Central memory CD8-positive, alpha-beta T cell (primary cell): ENCODE measurements around the gene PTPN12.
"Not testable (repeated sequence)": the region's sequence is repeated elsewhere in the genome, so short reads cannot be mapped to it uniquely, and the experiment has no call there.

Experiments
- ATAC-seq: fragments of 150-1000 bp; cut with Tn5 transposase; replicated peaks from 2 replicates; pipeline ENCODE4 v1.10.0; 2022; ENCODE audit warnings: mild to moderate bottlenecking, moderate FRiP score, moderate number of reproducible peaks; ENCODE audit not compliant: poor library complexity, severe bottlenecking; ENCODE audit errors: extremely low read depth
- DNase-seq, 2 donors: peaks; one replicate each; pipeline ENCODE4 v3.0.0; 2021; ENCODE audit warnings: low spot score in 2 of 2
- H3K27ac Mint-ChIP-seq: one replicate; pipeline ENCODE4 v1.8.0; 2022; ENCODE audit warnings: low read depth, mild to moderate bottlenecking, moderate library complexity, mixed read lengths
- H3K27me3 Mint-ChIP-seq: one replicate; pipeline ENCODE4 v1.8.0; 2022; ENCODE audit warnings: mixed read lengths
- H3K36me3 Mint-ChIP-seq: one replicate; pipeline ENCODE4 v1.8.0; 2022; ENCODE audit warnings: mild to moderate bottlenecking, moderate library complexity, mixed read lengths; ENCODE audit not compliant: insufficient read depth
- H3K4me1 Mint-ChIP-seq: one replicate; pipeline ENCODE4 v1.8.0; 2022; ENCODE audit warnings: mixed read lengths
- H3K4me3 Mint-ChIP-seq: one replicate; pipeline ENCODE4 v1.8.0; 2022; ENCODE audit warnings: mild to moderate bottlenecking, moderate library complexity, mixed read lengths
- H3K9me3 Mint-ChIP-seq: one replicate; pipeline ENCODE4 v1.8.0; 2022; ENCODE audit warnings: mixed read lengths

Gene PTPN12

GRCh38 chr7:77627309-77627676, 90.2 kb downstream of the PTPN12 start:
- no peak for ATAC-seq
- H3K27ac Mint-ChIP-seq, result no peak overlapping the region
- H3K4me1 Mint-ChIP-seq, result no peaks in the 10 kb centered on the region
- no peaks in the 10 kb centered on the region for H3K9me3 Mint-ChIP-seq
- H3K4me3 Mint-ChIP-seq, result no peak overlapping the region
- DNase-seq, result no peak
- H3K36me3 Mint-ChIP-seq, result peaks cover 18% of the 10 kb centered on the region
- H3K27me3 Mint-ChIP-seq, result no peaks in the 10 kb centered on the region

- H3K4me3 Mint-ChIP-seq, result no peak overlapping the region
- no peak overlapping the region for H3K27ac Mint-ChIP-seq
- H3K4me1 Mint-ChIP-seq, result no peaks in the 10 kb centered on the region
- no peaks in the 10 kb centered on the region for H3K27me3 Mint-ChIP-seq
- DNase-seq, result no peak
- no peak for ATAC-seq
- H3K9me3 Mint-ChIP-seq, result no peaks in the 10 kb centered on the region
- H3K36me3 Mint-ChIP-seq, result peaks cover 19% of the 10 kb centered on the region
Observed at GRCh38 chr7:77629797-77630196, 92.7 kb downstream of the PTPN12 start.

GRCh38 chr7:77631820-77632219, 94.7 kb downstream of the PTPN12 start:
- Mint-ChIP-seq H3K27ac (no peak overlapping the region), H3K27me3 (no peaks in the 10 kb centered on the region), H3K4me1 (no peaks in the 10 kb centered on the region), H3K9me3 (no peaks in the 10 kb centered on the region), H3K36me3 (peaks cover 14% of the 10 kb centered on the region), H3K4me3 (no peak overlapping the region)
- ATAC-seq (no peak), DNase-seq (no peak)

GRCh38 chr7:77644774-77645173, 107.7 kb downstream of the PTPN12 start:
- DNase-seq, result no peak
- H3K4me1 Mint-ChIP-seq, result peaks cover 4% of the 10 kb centered on the region
- no peak for ATAC-seq
- H3K36me3 Mint-ChIP-seq, result peaks cover 14% of the 10 kb centered on the region
- H3K9me3 Mint-ChIP-seq, result no peaks in the 10 kb centered on the region
- H3K4me3 Mint-ChIP-seq, result no peak overlapping the region
- no peaks in the 10 kb centered on the region for H3K27me3 Mint-ChIP-seq
- H3K27ac Mint-ChIP-seq, result no peak overlapping the region

GRCh38 chr7:77648742-77649338, 111.7 kb downstream of the PTPN12 start:
- Mint-ChIP-seq H3K27me3 (no peaks in the 10 kb centered on the region), H3K27ac (no peak overlapping the region), H3K36me3 (peaks cover 6% of the 10 kb centered on the region), H3K4me1 (peaks cover 4% of the 10 kb centered on the region), H3K4me3 (no peak overlapping the region), H3K9me3 (no peaks in the 10 kb centered on the region)
- no peak for DNase-seq
- ATAC-seq, result no peak

- H3K36me3 Mint-ChIP-seq, result peaks cover 5% of the 10 kb centered on the region
- peaks cover 4% of the 10 kb centered on the region for H3K4me1 Mint-ChIP-seq
- no peak overlapping the region for H3K4me3 Mint-ChIP-seq
- H3K27ac Mint-ChIP-seq, result no peak overlapping the region
- ATAC-seq (no peak), DNase-seq (no peak)
- no peaks in the 10 kb centered on the region for H3K27me3 Mint-ChIP-seq
- no peaks in the 10 kb centered on the region for H3K9me3 Mint-ChIP-seq
Observed at GRCh38 chr7:77649716-77650349, 112.7 kb downstream of the PTPN12 start.

GRCh38 chr7:77651575-77652162, 114.6 kb downstream of the PTPN12 start:
- Mint-ChIP-seq H3K36me3 (peaks cover 2% of the 10 kb centered on the region), H3K4me3 (no peak overlapping the region), H3K9me3 (no peaks in the 10 kb centered on the region), H3K27me3 (no peaks in the 10 kb centered on the region), H3K4me1 (no peaks in the 10 kb centered on the region), H3K27ac (no peak overlapping the region)
- ATAC-seq (no peak), DNase-seq (no peak)

- not testable (repeated sequence) for H3K27me3 Mint-ChIP-seq, ATAC-seq, H3K9me3 Mint-ChIP-seq, H3K36me3 Mint-ChIP-seq, H3K27ac Mint-ChIP-seq, DNase-seq, H3K4me3 Mint-ChIP-seq, H3K4me1 Mint-ChIP-seq
Observed at GRCh38 chr7:77652826-77653225, 115.7 kb downstream of the PTPN12 start.

GRCh38 chr7:77653572-77653971, 116.5 kb downstream of the PTPN12 start:
- H3K27me3 Mint-ChIP-seq, result no peaks in the 10 kb centered on the region
- no peak for ATAC-seq
- no peak overlapping the region for H3K4me3 Mint-ChIP-seq
- H3K27ac Mint-ChIP-seq, result no peak overlapping the region
- no peaks in the 10 kb centered on the region for H3K9me3 Mint-ChIP-seq
- peaks cover 2% of the 10 kb centered on the region for H3K36me3 Mint-ChIP-seq
- no peak for DNase-seq
- no peaks in the 10 kb centered on the region for H3K4me1 Mint-ChIP-seq

DNA sequence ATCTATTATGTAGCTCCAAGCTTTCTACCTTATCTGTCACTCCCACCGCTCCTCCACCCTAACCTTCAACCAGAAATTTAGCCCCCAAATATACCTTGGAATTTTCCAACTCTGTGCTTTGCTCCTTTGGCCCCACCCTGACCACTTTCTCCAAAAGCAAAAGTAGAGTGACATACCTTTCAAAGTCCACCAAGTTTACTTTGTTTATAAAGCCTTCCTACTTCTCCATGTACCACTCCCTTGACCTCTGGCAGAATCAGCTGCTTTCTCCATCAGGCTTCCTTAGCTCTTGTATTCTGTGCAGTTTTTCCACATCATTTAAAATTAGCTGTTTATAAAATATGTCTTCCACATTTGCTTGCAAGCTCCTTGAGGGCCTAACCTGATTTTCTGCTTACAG, 118.3 kb downstream of the PTPN12 start:
- DNase-seq (no peak), ATAC-seq (no peak)
- peak overlapping the region; percentile 41 for H3K27ac Mint-ChIP-seq
- H3K9me3 Mint-ChIP-seq, result no peaks in the 10 kb centered on the region
- H3K36me3 Mint-ChIP-seq, result peaks cover 2% of the 10 kb centered on the region
- no peak overlapping the region for H3K4me3 Mint-ChIP-seq
- no peaks in the 10 kb centered on the region for H3K4me1 Mint-ChIP-seq
- no peaks in the 10 kb centered on the region for H3K27me3 Mint-ChIP-seq

- Mint-ChIP-seq H3K36me3 (peaks cover 2% of the 10 kb centered on the region), H3K4me3 (no peak overlapping the region), H3K9me3 (no peaks in the 10 kb centered on the region), H3K4me1 (no peaks in the 10 kb centered on the region), H3K27me3 (no peaks in the 10 kb centered on the region), H3K27ac (peak overlapping the region; percentile 41)
- DNase-seq (no peak), ATAC-seq (no peak)
Observed at GRCh38 chr7:77655836-77656455, 118.9 kb downstream of the PTPN12 start.

GRCh38 chr7:77657427-77658224, 120.5 kb downstream of the PTPN12 start:
- no peaks in the 10 kb centered on the region for H3K9me3 Mint-ChIP-seq
- ATAC-seq (peak; percentile 36), DNase-seq (no peak)
- H3K27ac Mint-ChIP-seq, result no peak overlapping the region
- no peak overlapping the region for H3K4me3 Mint-ChIP-seq
- H3K4me1 Mint-ChIP-seq, result no peaks in the 10 kb centered on the region
- no peaks in the 10 kb centered on the region for H3K27me3 Mint-ChIP-seq
- peaks cover 3% of the 10 kb centered on the region for H3K36me3 Mint-ChIP-seq
